Mesendoderm (in vitro differentiated cells): ENCODE measurements around the gene TDRD6.
A peak's percentile ranks its signal among the peaks of the same experiment; 100 is the strongest.

ENCODE experiments used
- DNase-seq: peaks from one replicate; pipeline ENCODE4 v3.0.0; 2013
- H2AK5ac ChIP-seq: 2 replicates; pipeline ENCODE4 v1.6.1; 2013; ENCODE audit warnings: low read length, inconsistent platforms
- H2BK120ac ChIP-seq: 2 replicates; pipeline ENCODE4 v1.6.1; 2013; ENCODE audit warnings: low read depth, mild to moderate bottlenecking, low read length, moderate library complexity, mixed read lengths
- H2BK15ac ChIP-seq: replicated peaks from 2 replicates; pipeline ENCODE4 v1.6.1; 2013; ENCODE audit warnings: low read depth, mild to moderate bottlenecking, moderate library complexity
- H2BK5ac ChIP-seq: 2 replicates; pipeline ENCODE4 v1.6.1; 2013; ENCODE audit warnings: low read length, inconsistent platforms
- H3K18ac ChIP-seq: 2 replicates; pipeline ENCODE4 v1.6.1; 2013; ENCODE audit warnings: mild to moderate bottlenecking, low read length, mixed read lengths
- H3K23ac ChIP-seq: one replicate; pipeline ENCODE4 v1.6.1; 2013; ENCODE audit warnings: low read length
- H3K27ac ChIP-seq: 2 replicates; pipeline ENCODE4 v1.5.1; 2013; ENCODE audit warnings: low read depth, mild to moderate bottlenecking, inconsistent platforms, low read length, moderate library complexity
- H3K27me3 ChIP-seq: 2 replicates; pipeline ENCODE4 v1.6.1; 2013; ENCODE audit warnings: low read length, control low read depth, mild to moderate bottlenecking, inconsistent platforms; ENCODE audit not compliant: insufficient read depth, poor library complexity
- H3K36me3 ChIP-seq: 2 replicates; pipeline ENCODE4 v1.6.1; 2013; ENCODE audit warnings: low read length, inconsistent platforms; ENCODE audit not compliant: control insufficient read depth, insufficient read depth
- H3K4ac ChIP-seq: one replicate; pipeline ENCODE4 v1.6.1; 2013; ENCODE audit warnings: low read depth, mild to moderate bottlenecking, low read length, moderate library complexity
- H3K4me1 ChIP-seq: 2 replicates; pipeline ENCODE4 v1.6.1; 2013; ENCODE audit warnings: low read depth, low read length, inconsistent platforms; ENCODE audit not compliant: control insufficient read depth
- H3K4me2 ChIP-seq: 2 replicates; pipeline ENCODE4 v1.6.1; 2013; ENCODE audit warnings: low read length
- H3K4me3 ChIP-seq: 2 replicates; pipeline ENCODE4 v1.5.1; 2013; ENCODE audit warnings: mild to moderate bottlenecking, low read length
- H3K56ac ChIP-seq: one replicate; pipeline ENCODE4 v1.6.1; 2013; ENCODE audit warnings: low read length
- H3K79me1 ChIP-seq: 2 replicates; pipeline ENCODE4 v1.6.1; 2013; ENCODE audit warnings: low read length, inconsistent platforms
- H3K79me2 ChIP-seq: 2 replicates; pipeline ENCODE4 v1.6.1; 2013; ENCODE audit warnings: mild to moderate bottlenecking, low read length; ENCODE audit not compliant: control insufficient read depth, insufficient read depth
- H3K9ac ChIP-seq: 2 replicates; pipeline ENCODE4 v1.6.1; 2013; ENCODE audit warnings: low read length, inconsistent platforms
- H4K5ac ChIP-seq: one replicate; pipeline ENCODE4 v1.6.1; 2013; ENCODE audit warnings: low read length
- H4K8ac ChIP-seq: one replicate; pipeline ENCODE4 v1.6.1; 2013; ENCODE audit warnings: low read depth, mild to moderate bottlenecking, control low read depth, low read length, moderate library complexity
- WGBS: extraction: QIAGEN DNeasy Blood & Tissue Kit; methylation state at CpG from one replicate; pipeline ENCODE4 v1.1.7; 2013; ENCODE audit warnings: low lambda C conversion rate, missing lambda C conversion rate; ENCODE audit not compliant: insufficient coverage; ENCODE audit errors: extremely low coverage; 5-methylcytosine and 5-hydroxymethylcytosine counted together

The TDRD6 gene

DNA sequence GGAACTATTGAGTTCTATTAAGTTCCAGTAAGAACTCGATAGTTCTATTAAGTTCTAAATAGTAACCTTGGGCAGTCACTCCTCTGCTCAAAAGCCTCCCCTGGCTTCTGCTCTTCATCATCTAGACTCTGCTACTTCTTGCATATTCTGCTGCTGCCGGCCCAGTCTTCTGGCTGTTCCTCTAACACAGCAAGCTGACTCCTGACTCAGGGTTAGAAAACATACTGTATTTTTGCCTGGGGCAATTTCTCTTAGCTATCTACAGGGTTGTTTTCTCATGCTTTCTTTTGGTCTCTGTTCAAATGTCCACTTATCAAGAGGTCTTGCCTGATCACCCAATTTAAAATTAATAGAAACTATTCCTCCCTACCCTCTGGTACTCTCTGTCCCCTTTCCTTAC lies 20.3 kb upstream of the TDRD6 start:
- Histone ChIP-seq H2BK15ac (no peak overlapping the region), H3K79me2 (no peaks in the 10 kb centered on the region), H3K18ac (no peak overlapping the region), H2AK5ac (no peak overlapping the region), H4K8ac (no peak overlapping the region), H2BK5ac (no peak overlapping the region), H2BK120ac (no peak overlapping the region), H3K23ac (no peak overlapping the region), H3K9ac (no peak overlapping the region), H3K36me3 (no peaks in the 10 kb centered on the region), H3K56ac (no peak overlapping the region), H3K27me3 (no peaks in the 10 kb centered on the region), H3K4me2 (no peak overlapping the region), H3K4ac (no peak overlapping the region), H4K5ac (no peak overlapping the region), H3K27ac (no peak overlapping the region), H3K79me1 (no peaks in the 10 kb centered on the region), H3K4me3 (no peak overlapping the region), H3K4me1 (no peaks in the 10 kb centered on the region)
- WGBS: no CpG with 5 or more reads among the region's 2 CpGs
- no peak for DNase-seq

DNA sequence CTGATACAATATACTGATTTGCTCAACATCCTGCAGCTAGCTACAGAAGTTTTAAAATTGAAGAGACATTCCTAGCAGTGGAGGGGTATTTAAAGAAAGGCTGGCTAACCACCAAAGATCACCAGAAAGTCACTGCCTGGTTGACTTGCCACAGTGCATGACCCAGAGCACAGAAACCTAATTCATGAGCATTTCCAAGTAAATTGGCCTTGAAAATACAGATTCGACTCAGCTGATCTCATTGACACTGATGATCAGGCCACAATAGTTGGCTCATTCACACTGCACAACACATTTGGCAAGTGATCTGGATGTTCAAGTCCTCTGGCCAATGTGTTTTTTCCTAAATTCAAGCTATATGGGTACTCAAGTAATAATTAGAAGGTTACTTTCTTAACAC lies 13.3 kb upstream of the TDRD6 start:
- H3K79me1 ChIP-seq: no peaks in the 10 kb centered on the region
- H3K9ac ChIP-seq: no peak overlapping the region
- no peak overlapping the region for H2AK5ac ChIP-seq
- no peak overlapping the region for H3K4ac ChIP-seq
- no peak for DNase-seq
- WGBS: no CpG with 5 or more reads among the region's 1 CpG
- H2BK120ac ChIP-seq: no peak overlapping the region
- no peak overlapping the region for H2BK5ac ChIP-seq
- no peak overlapping the region for H4K5ac ChIP-seq
- H2BK15ac ChIP-seq: no peak overlapping the region
- H3K79me2 ChIP-seq: no peaks in the 10 kb centered on the region
- H3K27ac ChIP-seq: no peak overlapping the region
- no peak overlapping the region for H3K18ac ChIP-seq
- H3K56ac ChIP-seq: no peak overlapping the region
- H3K23ac ChIP-seq: no peak overlapping the region
- H3K4me3 ChIP-seq: no peak overlapping the region
- H4K8ac ChIP-seq: no peak overlapping the region
- no peaks in the 10 kb centered on the region for H3K36me3 ChIP-seq
- no peaks in the 10 kb centered on the region for H3K4me1 ChIP-seq
- no peaks in the 10 kb centered on the region for H3K27me3 ChIP-seq
- no peak overlapping the region for H3K4me2 ChIP-seq

DNA sequence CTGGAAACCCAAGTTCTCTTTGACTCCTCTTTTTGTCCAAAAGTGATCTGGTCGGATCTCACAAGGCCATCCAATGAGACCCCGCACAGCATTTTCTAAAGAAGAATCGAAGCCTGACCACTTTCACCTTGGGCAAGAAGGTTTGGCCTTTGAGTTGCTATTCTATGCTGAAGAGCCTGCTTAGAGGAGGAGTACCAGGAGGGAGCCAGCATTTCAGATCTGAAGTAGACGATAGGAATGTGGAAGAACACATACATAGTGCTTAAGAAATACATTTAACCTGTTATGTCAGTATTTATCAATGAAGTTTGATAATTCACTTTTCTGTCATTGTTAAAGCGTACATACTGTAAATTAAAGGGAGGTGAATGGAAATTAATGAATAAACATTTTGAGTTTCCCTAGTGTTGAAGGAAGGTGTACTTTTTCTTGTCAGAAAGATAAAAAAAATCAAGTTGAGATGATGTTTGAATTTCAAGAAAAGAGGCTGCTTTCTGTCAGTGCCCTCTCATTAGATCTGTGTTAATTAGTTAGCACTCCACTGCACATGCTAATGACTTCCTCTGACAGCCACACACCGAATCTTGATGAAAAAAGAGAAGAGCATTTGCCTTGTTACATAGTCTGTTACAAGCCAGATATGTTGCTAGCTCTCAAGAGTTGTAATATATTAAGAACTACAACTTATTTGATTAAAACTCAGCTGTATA lies 10.9 kb upstream of the TDRD6 start:
- Histone ChIP-seq H2BK120ac (no peak overlapping the region), H3K4me1 (no peaks in the 10 kb centered on the region), H3K27ac (no peak overlapping the region), H3K9ac (no peak overlapping the region), H3K27me3 (no peaks in the 10 kb centered on the region), H4K8ac (no peak overlapping the region), H3K79me2 (no peaks in the 10 kb centered on the region), H3K18ac (no peak overlapping the region), H3K79me1 (no peaks in the 10 kb centered on the region), H2BK5ac (no peak overlapping the region), H4K5ac (no peak overlapping the region), H3K56ac (no peak overlapping the region), H2AK5ac (no peak overlapping the region), H3K36me3 (no peaks in the 10 kb centered on the region), H3K4me3 (no peak overlapping the region), H3K4me2 (no peak overlapping the region), H3K23ac (no peak overlapping the region), H2BK15ac (no peak overlapping the region), H3K4ac (no peak overlapping the region)
- DNase-seq: no peak
- WGBS: no CpG with 5 or more reads among the region's 6 CpGs

DNA sequence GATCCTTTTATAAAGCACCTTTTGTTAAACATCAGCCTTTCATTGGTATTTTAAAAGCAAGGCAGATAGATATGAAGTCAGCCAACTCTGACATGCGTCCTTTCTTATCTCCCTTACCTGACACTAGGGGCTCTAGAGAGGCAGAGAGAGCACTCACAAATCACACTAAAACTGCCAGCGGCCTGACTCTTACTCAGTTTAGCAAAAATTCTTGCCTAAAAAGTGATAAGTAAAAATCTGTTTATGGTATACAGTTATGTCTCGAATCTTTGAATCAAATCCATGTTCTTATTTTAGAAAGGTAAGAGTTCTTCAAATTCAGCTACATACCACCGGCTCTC lies 10.4 kb upstream of the TDRD6 start:
- Histone ChIP-seq H4K8ac (no peak overlapping the region), H3K4me1 (no peaks in the 10 kb centered on the region), H2BK120ac (no peak overlapping the region), H3K9ac (no peak overlapping the region), H3K4ac (no peak overlapping the region), H3K79me2 (no peaks in the 10 kb centered on the region), H2AK5ac (no peak overlapping the region), H2BK5ac (no peak overlapping the region), H2BK15ac (no peak overlapping the region), H4K5ac (no peak overlapping the region), H3K56ac (no peak overlapping the region), H3K18ac (no peak overlapping the region), H3K4me2 (no peak overlapping the region), H3K27me3 (no peaks in the 10 kb centered on the region), H3K4me3 (no peak overlapping the region), H3K36me3 (no peaks in the 10 kb centered on the region), H3K79me1 (no peaks in the 10 kb centered on the region), H3K27ac (no peak overlapping the region), H3K23ac (no peak overlapping the region)
- peak; percentile 60 for DNase-seq
- WGBS: no CpG with 5 or more reads among the region's 4 CpGs

DNA sequence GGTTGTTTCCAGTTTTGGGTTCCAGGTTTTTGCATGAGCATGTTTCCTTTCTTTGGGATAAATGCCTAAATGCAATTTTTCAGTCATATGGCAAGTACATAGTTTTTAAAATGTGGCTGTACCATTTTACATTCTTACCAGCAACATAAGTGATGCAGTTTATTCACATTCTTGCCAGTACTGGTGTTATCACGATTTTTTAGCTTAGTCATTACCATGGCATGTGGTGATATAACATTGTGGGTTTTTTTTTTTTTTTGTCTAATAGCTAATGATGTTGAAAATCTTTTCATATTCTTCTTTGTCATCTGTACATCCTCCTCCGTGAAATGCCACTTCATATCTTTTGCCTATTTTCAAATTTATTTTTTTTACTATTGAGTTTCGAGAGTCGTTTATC lies 2.9 kb upstream of the TDRD6 start:
- no peak overlapping the region for H3K4me3 ChIP-seq
- H2AK5ac ChIP-seq: no peak overlapping the region
- H3K36me3 ChIP-seq: no peaks in the 10 kb centered on the region
- no peak overlapping the region for H3K23ac ChIP-seq
- H3K18ac ChIP-seq: no peak overlapping the region
- no CpG with 5 or more reads among the region's 4 CpGs for WGBS
- H2BK5ac ChIP-seq: no peak overlapping the region
- no peak for DNase-seq
- no peak overlapping the region for H2BK15ac ChIP-seq
- H4K5ac ChIP-seq: no peak overlapping the region
- no peak overlapping the region for H2BK120ac ChIP-seq
- no peaks in the 10 kb centered on the region for H3K4me1 ChIP-seq
- H3K27me3 ChIP-seq: no peaks in the 10 kb centered on the region
- H3K79me1 ChIP-seq: no peaks in the 10 kb centered on the region
- no peak overlapping the region for H4K8ac ChIP-seq
- H3K4me2 ChIP-seq: no peak overlapping the region
- H3K27ac ChIP-seq: no peak overlapping the region
- no peak overlapping the region for H3K56ac ChIP-seq
- H3K9ac ChIP-seq: no peak overlapping the region
- H3K4ac ChIP-seq: no peak overlapping the region
- H3K79me2 ChIP-seq: no peaks in the 10 kb centered on the region
